ENCODE measurements around the gene OR9K2. TPM values are rescaled to one million over a fixed set of nuclear protein-coding genes. Genes with fewer than 3 reads are reported as not detected.
A peak's percentile ranks its signal among the peaks of the same experiment; 100 is the strongest.

OR9K2 gene
- polyA plus RNA-seq, 1 donor (not counting 4 experiments of a cell fraction or from before 2014, with no cell fraction given) = not detected

GRCh38 chr12:55132816-55133215 lies 6.6 kb downstream of the OR9K2 start:
- Histone ChIP-seq H2AFZ (ENCODE audit: control insufficient read depth, low read length) (no peak overlapping the region), H3K79me2 (ENCODE audit: control insufficient read depth, insufficient read depth, low read length) (no peaks in the 10 kb centered on the region), H4K20me1 (ENCODE audit: control insufficient read depth, extremely low read depth, insufficient read depth, low read length) (no peaks in the 10 kb centered on the region), H3K4me2 (ENCODE audit: control insufficient read depth, extremely low read depth, insufficient read depth, low read depth, low read length) (no peak overlapping the region), H3K9me1 (ENCODE audit: control insufficient read depth, extremely low read depth, insufficient read depth, low read length) (no peaks in the 10 kb centered on the region), H3K36me3 (ENCODE audit: control insufficient read depth in 2 of 2, extremely low read depth in 1 of 2, insufficient read depth in 2 of 2, low read length in 2 of 2) (no peaks in the 10 kb centered on the region), H3K4me3 (ENCODE audit: control insufficient read depth in 2 of 3, extremely low read depth in 1 of 3, insufficient read depth in 2 of 3, low read depth in 1 of 3, low read length in 3 of 3) (no peak overlapping the region), H3K27ac (ENCODE audit: control insufficient read depth, insufficient read depth, low read length) (no peak overlapping the region), H3K27me3 (ENCODE audit: control insufficient read depth, extremely low read depth, insufficient read depth, low read length) (no peaks in the 10 kb centered on the region), H3K9ac (ENCODE audit: control insufficient read depth, extremely low read depth, insufficient read depth, low read length) (no peak overlapping the region), H3K4me1 (ENCODE audit: control insufficient read depth, extremely low read depth, insufficient read depth, low read length) (no peaks in the 10 kb centered on the region), H3K9me3 (ENCODE audit: control insufficient read depth, low read depth, low read length) (no peaks in the 10 kb centered on the region)
- DNase-seq (ENCODE audit: low read depth, low spot score) = no peak
- dilution Hi-C loops (cut with MboI; ENCODE audit: extremely low pct_ligation_motif_present, low sequenced_read_pairs) = no loop called here
- FAIRE-seq = no peak
- TF ChIP-seq, protein P1, sequence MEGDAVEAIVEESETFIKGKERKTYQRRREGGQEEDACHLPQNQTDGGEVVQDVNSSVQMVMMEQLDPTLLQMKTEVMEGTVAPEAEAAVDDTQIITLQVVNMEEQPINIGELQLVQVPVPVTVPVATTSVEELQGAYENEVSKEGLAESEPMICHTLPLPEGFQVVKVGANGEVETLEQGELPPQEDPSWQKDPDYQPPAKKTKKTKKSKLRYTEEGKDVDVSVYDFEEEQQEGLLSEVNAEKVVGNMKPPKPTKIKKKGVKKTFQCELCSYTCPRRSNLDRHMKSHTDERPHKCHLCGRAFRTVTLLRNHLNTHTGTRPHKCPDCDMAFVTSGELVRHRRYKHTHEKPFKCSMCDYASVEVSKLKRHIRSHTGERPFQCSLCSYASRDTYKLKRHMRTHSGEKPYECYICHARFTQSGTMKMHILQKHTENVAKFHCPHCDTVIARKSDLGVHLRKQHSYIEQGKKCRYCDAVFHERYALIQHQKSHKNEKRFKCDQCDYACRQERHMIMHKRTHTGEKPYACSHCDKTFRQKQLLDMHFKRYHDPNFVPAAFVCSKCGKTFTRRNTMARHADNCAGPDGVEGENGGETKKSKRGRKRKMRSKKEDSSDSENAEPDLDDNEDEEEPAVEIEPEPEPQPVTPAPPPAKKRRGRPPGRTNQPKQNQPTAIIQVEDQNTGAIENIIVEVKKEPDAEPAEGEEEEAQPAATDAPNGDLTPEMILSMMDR (optimal IDR thresholded peaks at IDR 0.05 in 1 of 3, IDR thresholded peaks at IDR 0.05 in 1 of 3, conservative IDR thresholded peaks at IDR 0.05 in 1 of 3; ENCODE audit: extremely low read depth in 1 of 3, insufficient read depth in 2 of 3, low read length in 3 of 3) = peak in 2 of 3 experiments; percentile 3 to 10
- TF ChIP-seq EZH2 (IDR thresholded peaks at IDR 0.05; ENCODE audit: low read length) = no peak

DNA sequence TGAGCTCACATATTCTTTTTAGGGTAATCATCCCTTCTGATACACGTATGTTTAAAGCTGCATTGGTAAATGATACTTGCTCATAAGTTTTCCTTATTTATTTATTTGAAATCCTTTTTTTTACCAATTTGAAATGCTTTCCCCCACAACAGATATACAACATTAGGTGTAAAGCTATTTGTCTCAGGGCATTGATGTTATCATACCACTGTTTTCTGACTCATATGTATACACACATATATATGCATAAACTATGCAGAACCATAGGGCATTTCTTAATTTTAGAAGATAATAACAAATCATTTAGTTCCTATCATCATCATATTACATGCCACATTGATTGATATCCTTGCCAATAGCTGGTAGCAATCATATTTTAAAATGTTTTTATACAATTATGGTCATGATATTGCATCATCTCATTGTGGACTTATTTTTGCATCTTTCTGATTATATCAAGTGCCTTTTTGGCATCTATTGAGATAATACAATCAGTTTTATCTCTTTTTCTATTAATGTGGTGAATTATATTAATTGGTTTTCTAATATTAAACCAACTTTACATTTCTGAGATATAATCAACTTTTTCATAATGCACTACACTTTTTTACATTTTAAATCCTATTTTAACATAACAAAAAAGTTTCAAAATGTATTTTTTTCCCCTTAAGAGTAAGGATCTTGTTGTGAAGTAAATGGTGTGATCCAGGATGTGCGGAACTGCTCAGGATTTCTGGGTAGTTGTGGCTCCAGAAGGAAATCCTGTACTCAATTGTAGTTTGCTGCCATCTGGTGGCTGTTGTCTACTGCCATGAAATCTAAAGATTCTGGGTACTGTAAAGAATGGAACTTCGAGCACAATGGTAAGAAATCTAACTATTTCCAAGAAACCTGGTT lies 16.7 kb downstream of the OR9K2 start:
- FAIRE-seq = peak; percentile 67
- Histone ChIP-seq H3K4me2 (ENCODE audit: control insufficient read depth, extremely low read depth, insufficient read depth, low read depth, low read length) (no peak overlapping the region), H3K36me3 (ENCODE audit: control insufficient read depth in 2 of 2, extremely low read depth in 1 of 2, insufficient read depth in 2 of 2, low read length in 2 of 2) (no peaks in the 10 kb centered on the region), H3K27ac (ENCODE audit: control insufficient read depth, insufficient read depth, low read length) (no peak overlapping the region), H3K27me3 (ENCODE audit: control insufficient read depth, extremely low read depth, insufficient read depth, low read length) (no peaks in the 10 kb centered on the region), H3K9me3 (ENCODE audit: control insufficient read depth, low read depth, low read length) (no peaks in the 10 kb centered on the region), H3K9ac (ENCODE audit: control insufficient read depth, extremely low read depth, insufficient read depth, low read length) (no peak overlapping the region), H3K79me2 (ENCODE audit: control insufficient read depth, insufficient read depth, low read length) (no peaks in the 10 kb centered on the region), H3K4me1 (ENCODE audit: control insufficient read depth, extremely low read depth, insufficient read depth, low read length) (no peaks in the 10 kb centered on the region), H3K9me1 (ENCODE audit: control insufficient read depth, extremely low read depth, insufficient read depth, low read length) (no peaks in the 10 kb centered on the region), H2AFZ (ENCODE audit: control insufficient read depth, low read length) (no peak overlapping the region), H4K20me1 (ENCODE audit: control insufficient read depth, extremely low read depth, insufficient read depth, low read length) (no peaks in the 10 kb centered on the region), H3K4me3 (ENCODE audit: control insufficient read depth in 2 of 3, extremely low read depth in 1 of 3, insufficient read depth in 2 of 3, low read depth in 1 of 3, low read length in 3 of 3) (no peak overlapping the region)
- TF ChIP-seq, protein P1 (optimal IDR thresholded peaks at IDR 0.05 in 1 of 3, IDR thresholded peaks at IDR 0.05 in 1 of 3, conservative IDR thresholded peaks at IDR 0.05 in 1 of 3; ENCODE audit: extremely low read depth in 1 of 3, insufficient read depth in 2 of 3, low read length in 3 of 3) = peak; percentile 56 to 69 (median 68)
- TF ChIP-seq EZH2 (IDR thresholded peaks at IDR 0.05; ENCODE audit: low read length) = no peak
- peak; percentile 4 for DNase-seq (ENCODE audit: low read depth, low spot score)
- dilution Hi-C loops (cut with MboI; ENCODE audit: extremely low pct_ligation_motif_present, low sequenced_read_pairs) = no loop called here

Data from keratinocyte (primary cell).